ENCODE data around the gene LRRC61.

- no peak for TF ChIP-seq CTCF (IDR thresholded peaks at IDR 0.05)
- no peak for TF ChIP-seq POLR2A (IDR thresholded peaks at IDR 0.05)
Measured at GRCh38 chr7:150307904-150308303, 15.3 kb upstream of the LRRC61 start.
